Measurements from ENCODE around the gene DYNLT4.

Gene DYNLT4

GRCh38 chr1:44757420-44757819 is 49.7 kb downstream of the DYNLT4 start:
- DNase-seq (ENCODE audit: low read depth): no peak

Data from CMK (cell line).